Gastroesophageal sphincter (tissue), 3 donors: ENCODE data around the gene OTULIN.

ENCODE experiments used
- EP300 ChIP-seq: sonication (generic); formaldehyde crosslinking; IDR thresholded peaks from one replicate; pipeline ENCODE4 v1.6.1; 2017; ENCODE audit warnings: antibody characterized with exemption, mild to moderate bottlenecking
- POLR2A ChIP-seq, 2 donors: fragments of 450-650 bp; IDR thresholded peaks; one replicate each; pipeline ENCODE4 v1.6.1; 2017; ENCODE audit warnings: antibody characterized with exemption in 2 of 2, mild to moderate bottlenecking in 2 of 2, moderate library complexity in 1 of 2
- POLR2AphosphoS5 ChIP-seq: sonication (generic); formaldehyde crosslinking; IDR thresholded peaks from one replicate; pipeline ENCODE4 v1.6.1; 2017; ENCODE audit warnings: antibody characterized with exemption
- TF ChIP-seq, protein P1 (sequence below), 4 experiments: fragments of 200-600 bp in 2 of 4; fragments of 450-650 bp in 2 of 4; sonication (generic) in 1 of 4; IDR thresholded peaks; one replicate each; pipeline ENCODE4 v1.5.1; 2017 to 2019; ENCODE audit warnings: antibody characterized with exemption in 4 of 4, mild to moderate bottlenecking in 2 of 4, moderate library complexity in 2 of 4

DNA sequence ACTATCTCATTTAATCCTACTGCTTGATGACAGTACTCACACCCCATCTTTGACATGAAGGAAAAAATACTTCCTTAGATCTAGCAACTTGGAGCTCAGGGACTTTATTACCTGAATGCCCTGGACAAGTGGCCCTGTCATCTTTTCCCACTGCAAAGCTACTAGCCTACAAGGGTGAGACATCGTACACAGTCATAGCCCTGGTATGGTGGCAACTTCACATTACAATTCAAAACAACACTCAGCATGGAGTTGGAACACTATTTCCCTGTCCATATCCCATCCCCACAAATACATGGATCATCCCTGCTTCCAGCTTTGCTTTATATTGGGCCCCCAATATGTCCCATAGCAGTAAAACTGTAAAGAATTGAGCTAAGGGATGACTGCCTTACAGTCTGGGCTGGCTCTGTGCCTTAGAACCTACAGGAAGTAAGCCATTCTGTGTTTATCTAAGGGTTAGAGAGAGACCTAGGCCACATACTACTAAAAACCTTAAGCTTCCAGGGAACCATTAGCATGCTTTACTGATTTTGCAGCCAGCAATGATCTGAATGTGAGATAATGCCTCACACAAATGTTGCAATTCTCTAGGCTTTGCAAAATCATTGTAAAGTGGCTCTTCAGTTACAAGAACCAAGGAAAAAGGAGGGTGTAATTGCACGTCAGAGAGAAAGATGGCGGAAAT, 55.9 kb downstream of the OTULIN start:
- TF ChIP-seq, protein P1, sequence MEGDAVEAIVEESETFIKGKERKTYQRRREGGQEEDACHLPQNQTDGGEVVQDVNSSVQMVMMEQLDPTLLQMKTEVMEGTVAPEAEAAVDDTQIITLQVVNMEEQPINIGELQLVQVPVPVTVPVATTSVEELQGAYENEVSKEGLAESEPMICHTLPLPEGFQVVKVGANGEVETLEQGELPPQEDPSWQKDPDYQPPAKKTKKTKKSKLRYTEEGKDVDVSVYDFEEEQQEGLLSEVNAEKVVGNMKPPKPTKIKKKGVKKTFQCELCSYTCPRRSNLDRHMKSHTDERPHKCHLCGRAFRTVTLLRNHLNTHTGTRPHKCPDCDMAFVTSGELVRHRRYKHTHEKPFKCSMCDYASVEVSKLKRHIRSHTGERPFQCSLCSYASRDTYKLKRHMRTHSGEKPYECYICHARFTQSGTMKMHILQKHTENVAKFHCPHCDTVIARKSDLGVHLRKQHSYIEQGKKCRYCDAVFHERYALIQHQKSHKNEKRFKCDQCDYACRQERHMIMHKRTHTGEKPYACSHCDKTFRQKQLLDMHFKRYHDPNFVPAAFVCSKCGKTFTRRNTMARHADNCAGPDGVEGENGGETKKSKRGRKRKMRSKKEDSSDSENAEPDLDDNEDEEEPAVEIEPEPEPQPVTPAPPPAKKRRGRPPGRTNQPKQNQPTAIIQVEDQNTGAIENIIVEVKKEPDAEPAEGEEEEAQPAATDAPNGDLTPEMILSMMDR (IDR thresholded peaks at IDR 0.05): no peak
- TF ChIP-seq POLR2A (IDR thresholded peaks at IDR 0.05): no peak
- TF ChIP-seq POLR2AphosphoS5: no peak
- no peak for TF ChIP-seq EP300
